GM12864 (cell line): ENCODE measurements around the gene NRP1.
A peak's percentile ranks its signal among the peaks of the same experiment; 100 is the strongest.

Experiments used
- DNase-seq: peaks from one replicate; pipeline ENCODE4 v3.0.0-alpha.2; 2011; ENCODE audit warnings: low read depth
- H3K4me3 ChIP-seq: 2 replicates; pipeline ENCODE4 v1.5.1; 2011; ENCODE audit warnings: mild to moderate bottlenecking, low read depth, low read length, control low read depth
- CTCF ChIP-seq: IDR thresholded peaks from 2 replicates; pipeline ENCODE4 v1.5.1; 2011; ENCODE audit warnings: low read depth, mild to moderate bottlenecking, moderate library complexity, low read length, control low read depth, inconsistent platforms; ENCODE audit errors: missing control alignments

NRP1 gene

GRCh38 chr10:33195608-33196376 is 138.7 kb downstream of the NRP1 start:
- DNase-seq = no peak
- no peak overlapping the region for H3K4me3 ChIP-seq
- no peak for TF ChIP-seq CTCF

- no peak for TF ChIP-seq CTCF
- no peak overlapping the region for H3K4me3 ChIP-seq
- no peak for DNase-seq
Observed at GRCh38 chr10:33193701-33194521, 140.6 kb downstream of the NRP1 start.

DNA sequence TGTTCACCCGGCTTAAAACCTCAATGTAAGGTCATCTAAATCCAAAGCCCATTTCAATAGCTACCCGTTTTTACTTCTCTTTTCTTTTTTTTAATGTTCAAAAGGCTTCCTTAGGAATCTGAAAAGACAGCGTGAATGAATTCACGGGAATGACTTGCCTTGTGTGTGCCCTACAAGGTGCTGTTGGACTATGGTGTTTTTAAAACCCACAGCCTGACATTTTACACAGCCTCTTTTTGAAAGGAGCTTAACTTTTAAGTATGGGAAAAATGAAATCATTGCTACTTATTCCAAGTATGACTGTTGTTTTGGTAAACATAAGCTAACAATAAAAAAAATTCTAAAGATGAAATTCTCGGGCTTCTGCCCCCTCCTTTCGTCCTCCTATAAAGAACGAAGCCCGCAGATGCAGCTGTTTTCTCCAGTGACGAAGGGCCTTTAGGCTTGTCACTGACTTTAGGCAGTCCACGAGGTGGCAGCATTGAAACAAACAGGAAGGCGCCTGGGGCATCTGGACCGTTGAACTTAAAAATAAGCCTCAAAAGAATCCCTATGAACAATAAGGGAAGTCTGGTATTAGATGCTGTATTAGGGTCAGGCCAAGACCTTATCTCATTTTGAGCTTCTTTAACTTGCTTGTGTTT is 141.3 kb downstream of the NRP1 start:
- H3K4me3 ChIP-seq = no peak overlapping the region
- DNase-seq = peak; percentile 15

GRCh38 chr10:33192190-33192589 is 142.3 kb downstream of the NRP1 start:
- no peak for DNase-seq
- no peak for TF ChIP-seq CTCF
- H3K4me3 ChIP-seq = no peak overlapping the region

More for the DNA sequence above, 141.3 kb downstream of the NRP1 start:
- peak; percentile 65 for TF ChIP-seq CTCF

- H3K4me3 ChIP-seq = no peak overlapping the region
- no peak for TF ChIP-seq CTCF
- DNase-seq = no peak
Observed at GRCh38 chr10:33190406-33190805, 144.1 kb downstream of the NRP1 start.

DNA sequence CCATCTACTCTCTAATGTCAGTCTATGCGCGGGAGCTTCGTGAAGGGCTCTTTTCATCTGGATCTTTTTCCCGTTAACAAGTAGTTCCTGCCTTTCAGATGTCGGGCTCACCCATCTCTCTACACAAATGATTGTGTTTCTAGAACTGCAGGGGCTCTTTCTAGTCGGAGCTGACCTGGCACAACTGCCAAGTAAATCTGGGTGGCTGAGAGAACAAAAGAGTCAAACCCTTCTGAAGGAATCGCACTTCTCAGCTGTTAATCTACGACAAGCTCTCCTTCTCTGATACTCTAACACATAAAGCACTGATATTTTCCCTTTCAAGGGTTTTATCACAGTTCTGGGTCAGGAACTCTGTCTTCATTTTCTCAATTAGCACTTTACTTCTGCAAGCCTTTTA is 144.7 kb downstream of the NRP1 start:
- H3K4me3 ChIP-seq = no peak overlapping the region
- DNase-seq = no peak
- TF ChIP-seq CTCF = no peak
